Osteoblast (primary cell): Measurements from ENCODE around the gene PTX3. TPM values are rescaled to one million over a fixed set of nuclear protein-coding genes. Genes with fewer than 3 reads are reported as not detected.

ENCODE experiments used
- DNase-seq: peaks from one replicate; pipeline ENCODE4 v3.0.0; 2011; ENCODE audit warnings: low spot score, mixed read lengths; ENCODE audit not compliant: insufficient read length; ENCODE audit errors: missing footprints
- H2AFZ ChIP-seq: 2 replicates; pipeline ENCODE4 v1.6.0; 2011; ENCODE audit warnings: mild to moderate bottlenecking, low read length
- H3K27ac ChIP-seq: 2 replicates; pipeline ENCODE4 v1.5.1; 2011; ENCODE audit warnings: mild to moderate bottlenecking, low read depth, low read length, moderate library complexity
- H3K27me3 ChIP-seq: 2 replicates; pipeline ENCODE4 v1.6.0; 2012; ENCODE audit warnings: mild to moderate bottlenecking, control low read depth, inconsistent platforms, low read length, moderate library complexity; ENCODE audit not compliant: insufficient read depth
- H3K36me3 ChIP-seq: 2 replicates; pipeline ENCODE4 v1.5.1; 2011; ENCODE audit warnings: mild to moderate bottlenecking, low read length, control low read depth, moderate library complexity; ENCODE audit not compliant: insufficient read depth
- H3K4me1 ChIP-seq: 2 replicates; pipeline ENCODE4 v1.5.1; 2011; ENCODE audit warnings: mild to moderate bottlenecking, low read length, control low read depth, moderate library complexity; ENCODE audit not compliant: insufficient read depth
- H3K4me2 ChIP-seq: 2 replicates; pipeline ENCODE4 v1.6.0; 2011; ENCODE audit warnings: mild to moderate bottlenecking, low read length; ENCODE audit not compliant: insufficient read depth
- H3K4me3 ChIP-seq: fragments of 200-600 bp; sonication (generic); 3 replicates; pipeline ENCODE4 v1.5.1; 2012; ENCODE audit warnings: mild to moderate bottlenecking, low read length, inconsistent platforms; ENCODE audit not compliant: insufficient read depth
- H3K79me2 ChIP-seq: 2 replicates; pipeline ENCODE4 v1.6.0; 2012; ENCODE audit warnings: mild to moderate bottlenecking, low read length, control low read depth, inconsistent platforms; ENCODE audit not compliant: insufficient read depth
- H3K9me3 ChIP-seq: 2 replicates; pipeline ENCODE4 v1.5.1; 2011; ENCODE audit warnings: low read depth, low read length, control low read depth
- H4K20me1 ChIP-seq: 2 replicates; pipeline ENCODE4 v1.6.0; 2012; ENCODE audit warnings: mild to moderate bottlenecking, low read length, control low read depth; ENCODE audit not compliant: insufficient read depth
- CTCF ChIP-seq: IDR thresholded peaks from 2 replicates; pipeline ENCODE4 v1.5.1; 2011; ENCODE audit warnings: mild to moderate bottlenecking, low read depth, low read length, moderate library complexity; ENCODE audit errors: extremely low read depth
- total RNA-seq: library from RNA; depleted of rRNA; stranded (reverse); fragments of >200 nt; gene quantifications from 2 replicates; pipeline ENCODE4 v1.2.3, GENCODE V29; 2012

PTX3 gene
- total RNA-seq, 1 donor, result 689 TPM

GRCh38 chr3:157460253-157460652 lies 23.6 kb downstream of the PTX3 start:
- Histone ChIP-seq H3K4me3 (no peak overlapping the region), H3K27ac (peak overlapping the region; percentile 36), H2AFZ (no peak overlapping the region), H3K9me3 (no peaks in the 10 kb centered on the region), H4K20me1 (no peaks in the 10 kb centered on the region), H3K27me3 (no peaks in the 10 kb centered on the region), H3K36me3 (peaks cover 27% of the 10 kb centered on the region), H3K79me2 (peaks cover 9% of the 10 kb centered on the region), H3K4me2 (no peak overlapping the region), H3K4me1 (peaks cover 29% of the 10 kb centered on the region)
- DNase-seq, result no peak
- no peak for TF ChIP-seq CTCF

- Histone ChIP-seq H3K4me3 (no peak overlapping the region), H3K9me3 (no peaks in the 10 kb centered on the region), H3K4me2 (no peak overlapping the region), H3K36me3 (peaks cover 40% of the 10 kb centered on the region), H4K20me1 (no peaks in the 10 kb centered on the region), H2AFZ (no peak overlapping the region), H3K27ac (no peak overlapping the region), H3K4me1 (peaks cover 44% of the 10 kb centered on the region), H3K27me3 (no peaks in the 10 kb centered on the region), H3K79me2 (peaks cover 18% of the 10 kb centered on the region)
- no peak for TF ChIP-seq CTCF
- DNase-seq, result peak; percentile 30
Measured at GRCh38 chr3:157463816-157464215, 27.2 kb downstream of the PTX3 start.

- H3K27ac ChIP-seq, result no peak overlapping the region
- no peak for TF ChIP-seq CTCF
- no peak for DNase-seq
Measured at GRCh38 chr3:157464321-157464720, 27.7 kb downstream of the PTX3 start.

GRCh38 chr3:157465741-157466140 lies 29.1 kb downstream of the PTX3 start:
- no peak overlapping the region for H2AFZ ChIP-seq
- H3K9me3 ChIP-seq, result no peaks in the 10 kb centered on the region
- peaks cover 43% of the 10 kb centered on the region for H3K36me3 ChIP-seq
- no peak overlapping the region for H3K4me3 ChIP-seq
- H3K79me2 ChIP-seq, result peaks cover 18% of the 10 kb centered on the region
- H4K20me1 ChIP-seq, result no peaks in the 10 kb centered on the region
- no peak overlapping the region for H3K27ac ChIP-seq
- TF ChIP-seq CTCF, result no peak
- peaks cover 37% of the 10 kb centered on the region for H3K4me1 ChIP-seq
- no peaks in the 10 kb centered on the region for H3K27me3 ChIP-seq
- H3K4me2 ChIP-seq, result no peak overlapping the region
- DNase-seq, result no peak

More at GRCh38 chr3:157464321-157464720, 27.7 kb downstream of the PTX3 start:
- H2AFZ ChIP-seq, result no peak overlapping the region
- H3K36me3 ChIP-seq, result peaks cover 41% of the 10 kb centered on the region
- H3K79me2 ChIP-seq, result peaks cover 18% of the 10 kb centered on the region
- no peaks in the 10 kb centered on the region for H4K20me1 ChIP-seq
- H3K4me2 ChIP-seq, result no peak overlapping the region
- no peak overlapping the region for H3K4me3 ChIP-seq
- no peaks in the 10 kb centered on the region for H3K9me3 ChIP-seq
- peaks cover 44% of the 10 kb centered on the region for H3K4me1 ChIP-seq
- no peaks in the 10 kb centered on the region for H3K27me3 ChIP-seq
